ENCODE results near the gene ADCY2. TPM values are rescaled to one million over a fixed set of nuclear protein-coding genes. Genes with fewer than 3 reads are reported as not detected.

ADCY2 gene
- total and polyA plus RNA-seq, 9 of the 15 experiments (the other 6 are each of a cell fraction or from before 2014, with no cell fraction given) = 0.01 to 0.15 (median 0.03) TPM; not detected in 5

DNA sequence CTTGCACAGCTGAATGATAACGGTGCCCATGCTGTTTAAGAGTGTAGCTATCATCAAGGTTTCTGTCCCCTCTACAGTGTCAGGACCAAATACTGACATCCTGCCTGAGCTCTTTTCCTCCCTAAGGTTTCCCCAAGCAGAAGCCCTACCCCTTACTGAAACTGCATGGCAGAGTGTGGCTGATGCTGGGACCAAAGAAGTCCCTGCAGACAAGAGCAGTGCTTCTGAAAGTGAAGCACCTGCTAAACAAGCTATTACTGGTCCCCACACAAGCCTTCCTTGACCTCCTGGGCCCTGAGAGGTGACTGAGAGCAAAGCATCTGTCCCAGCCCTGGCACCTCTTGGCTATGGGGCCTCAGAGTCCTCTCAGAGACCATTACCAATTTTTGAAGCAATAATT, 398.9 kb downstream of the ADCY2 start (continued):
- TF ChIP-seq, protein P1, sequence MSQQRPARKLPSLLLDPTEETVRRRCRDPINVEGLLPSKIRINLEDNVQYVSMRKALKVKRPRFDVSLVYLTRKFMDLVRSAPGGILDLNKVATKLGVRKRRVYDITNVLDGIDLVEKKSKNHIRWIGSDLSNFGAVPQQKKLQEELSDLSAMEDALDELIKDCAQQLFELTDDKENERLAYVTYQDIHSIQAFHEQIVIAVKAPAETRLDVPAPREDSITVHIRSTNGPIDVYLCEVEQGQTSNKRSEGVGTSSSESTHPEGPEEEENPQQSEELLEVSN (IDR thresholded peaks at IDR 0.05; ENCODE audit: borderline replicate concordance in 1 of 2, extremely low read depth in 1 of 2, insufficient read depth in 1 of 2, insufficient read length in 1 of 2, low read depth in 1 of 2, low read length in 1 of 2, poor library complexity in 1 of 2, severe bottlenecking in 1 of 2) = no peak
- TF ChIP-seq SIN3A (IDR thresholded peaks at IDR 0.05; ENCODE audit: borderline replicate concordance in 2 of 2, control insufficient read depth in 1 of 2, low read depth in 2 of 2, low read length in 2 of 2) = no peak

DNA sequence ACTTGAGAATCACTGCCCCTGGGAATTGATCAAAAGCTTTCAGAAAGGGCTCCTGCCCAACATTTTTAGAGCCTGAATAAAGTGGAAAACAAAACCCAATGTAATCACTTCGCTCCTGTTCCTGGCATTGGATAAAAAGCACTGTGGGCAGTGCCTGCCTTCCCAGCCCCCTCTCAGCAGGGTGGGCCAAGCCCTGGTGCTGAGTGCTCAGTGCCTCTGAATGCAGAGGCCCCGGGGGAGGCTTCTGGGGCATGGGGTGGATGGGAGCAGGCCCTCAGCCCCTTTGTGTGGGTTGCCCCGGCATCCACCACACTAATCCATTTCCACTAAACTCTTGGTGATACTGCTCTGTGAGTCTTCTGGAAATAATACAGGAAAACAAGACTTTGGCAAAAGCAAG, 399.4 kb downstream of the ADCY2 start:
- CTCF ChIA-PET (ENCODE audit: low intra/inter-chr PET ratio) = no interaction called here
- TF ChIP-seq PRPF4 (IDR thresholded peaks at IDR 0.05; ENCODE audit: insufficient read depth, low read depth, low read length, poor library complexity, severe bottlenecking) = no peak
- no peak for TF ChIP-seq MCM7 (IDR thresholded peaks at IDR 0.05)
- TF ChIP-seq MYNN (IDR thresholded peaks at IDR 0.05) = no peak
- TF ChIP-seq MYNN (CRISPR knock-in tag; IDR thresholded peaks at IDR 0.05) = no peak
- TF ChIP-seq, protein P2, sequence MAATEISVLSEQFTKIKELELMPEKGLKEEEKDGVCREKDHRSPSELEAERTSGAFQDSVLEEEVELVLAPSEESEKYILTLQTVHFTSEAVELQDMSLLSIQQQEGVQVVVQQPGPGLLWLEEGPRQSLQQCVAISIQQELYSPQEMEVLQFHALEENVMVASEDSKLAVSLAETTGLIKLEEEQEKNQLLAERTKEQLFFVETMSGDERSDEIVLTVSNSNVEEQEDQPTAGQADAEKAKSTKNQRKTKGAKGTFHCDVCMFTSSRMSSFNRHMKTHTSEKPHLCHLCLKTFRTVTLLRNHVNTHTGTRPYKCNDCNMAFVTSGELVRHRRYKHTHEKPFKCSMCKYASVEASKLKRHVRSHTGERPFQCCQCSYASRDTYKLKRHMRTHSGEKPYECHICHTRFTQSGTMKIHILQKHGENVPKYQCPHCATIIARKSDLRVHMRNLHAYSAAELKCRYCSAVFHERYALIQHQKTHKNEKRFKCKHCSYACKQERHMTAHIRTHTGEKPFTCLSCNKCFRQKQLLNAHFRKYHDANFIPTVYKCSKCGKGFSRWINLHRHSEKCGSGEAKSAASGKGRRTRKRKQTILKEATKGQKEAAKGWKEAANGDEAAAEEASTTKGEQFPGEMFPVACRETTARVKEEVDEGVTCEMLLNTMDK (IDR thresholded peaks at IDR 0.05; ENCODE audit: borderline replicate concordance, insufficient read depth, low read depth, low read length, poor library complexity, severe bottlenecking) = no peak
- TF ChIP-seq DIDO1 (tag; IDR thresholded peaks at IDR 0.05; ENCODE audit: low read depth) = no peak
- no peak for TF ChIP-seq U2AF2 (optimal IDR thresholded peaks at IDR 0.05; ENCODE audit: low read depth, low read length)
- TF ChIP-seq ZNF764 (CRISPR knock-in tag; IDR thresholded peaks at IDR 0.05; ENCODE audit: low read depth) = no peak
- TF ChIP-seq HOXB6 (CRISPR knock-in tag; IDR thresholded peaks at IDR 0.05; ENCODE audit: borderline replicate concordance) = no peak
- no peak for TF ChIP-seq HNRNPH1 (optimal IDR thresholded peaks at IDR 0.05; ENCODE audit: low read depth, low read length)
- TF ChIP-seq, protein P3, sequence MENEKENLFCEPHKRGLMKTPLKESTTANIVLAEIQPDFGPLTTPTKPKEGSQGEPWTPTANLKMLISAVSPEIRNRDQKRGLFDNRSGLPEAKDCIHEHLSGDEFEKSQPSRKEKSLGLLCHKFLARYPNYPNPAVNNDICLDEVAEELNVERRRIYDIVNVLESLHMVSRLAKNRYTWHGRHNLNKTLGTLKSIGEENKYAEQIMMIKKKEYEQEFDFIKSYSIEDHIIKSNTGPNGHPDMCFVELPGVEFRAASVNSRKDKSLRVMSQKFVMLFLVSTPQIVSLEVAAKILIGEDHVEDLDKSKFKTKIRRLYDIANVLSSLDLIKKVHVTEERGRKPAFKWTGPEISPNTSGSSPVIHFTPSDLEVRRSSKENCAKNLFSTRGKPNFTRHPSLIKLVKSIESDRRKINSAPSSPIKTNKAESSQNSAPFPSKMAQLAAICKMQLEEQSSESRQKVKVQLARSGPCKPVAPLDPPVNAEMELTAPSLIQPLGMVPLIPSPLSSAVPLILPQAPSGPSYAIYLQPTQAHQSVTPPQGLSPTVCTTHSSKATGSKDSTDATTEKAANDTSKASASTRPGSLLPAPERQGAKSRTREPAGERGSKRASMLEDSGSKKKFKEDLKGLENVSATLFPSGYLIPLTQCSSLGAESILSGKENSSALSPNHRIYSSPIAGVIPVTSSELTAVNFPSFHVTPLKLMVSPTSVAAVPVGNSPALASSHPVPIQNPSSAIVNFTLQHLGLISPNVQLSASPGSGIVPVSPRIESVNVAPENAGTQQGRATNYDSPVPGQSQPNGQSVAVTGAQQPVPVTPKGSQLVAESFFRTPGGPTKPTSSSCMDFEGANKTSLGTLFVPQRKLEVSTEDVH (IDR thresholded peaks at IDR 0.05; ENCODE audit: low read depth, partially characterized antibody) = no peak

More for the DNA sequence above, 399.4 kb downstream of the ADCY2 start:
- WGBS (ENCODE audit: insufficient coverage, low coverage, missing lambda C conversion rate) = 0% methylated on average over 3 of the region's 3 CpGs
- intact Hi-C loops (cut with micrococcal nuclease) (no loop called here), in situ Hi-C loops (cut with MboI) (no loop called here)
- BruUV-seq (replicated peaks) = no TSS peak
- no peak overlapping the region for H3K4me2 ChIP-seq (ENCODE audit: insufficient read depth, low read length)
- H3K27me3 ChIP-seq (ENCODE audit: control insufficient read depth in 2 of 2, insufficient read depth in 2 of 2, low read length in 2 of 2) = peaks cover 8 to 37% of the 10 kb centered on the region in 2 experiments; a peak in 4 of 5 replicates
- no peak overlapping the region for H2AFZ ChIP-seq (ENCODE audit: low read depth, low read length)
- H3K9ac ChIP-seq (ENCODE audit: insufficient read depth in 1 of 2, low read depth in 2 of 2, low read length in 2 of 2) = no peak overlapping the region
- H3K4me1 ChIP-seq (replicated peaks in 1 of 2; ENCODE audit: control insufficient read depth in 2 of 2, insufficient read depth in 2 of 2, low read length in 2 of 2) = no peaks in the 10 kb centered on the region
- H3K9me3 ChIP-seq (replicated peaks; ENCODE audit: control insufficient read depth, insufficient read depth, low read depth, low read length) = no peaks in the 10 kb centered on the region
- H3K4me3 ChIP-seq = no peak overlapping the region
- no peaks in the 10 kb centered on the region for H4K20me1 ChIP-seq (replicated peaks; ENCODE audit: control insufficient read depth, insufficient read depth, low read length)
- H3K79me2 ChIP-seq (ENCODE audit: control insufficient read depth, insufficient read depth, low read length) = no peaks in the 10 kb centered on the region
- no peaks in the 10 kb centered on the region for H3K9me1 ChIP-seq (ENCODE audit: control insufficient read depth, insufficient read depth, low read length)
- POLR2A ChIA-PET = interaction anchor here (0.6 kb wide), 1 partner anchor 18 kb away, joined by 3 read pairs; no protein-coding TSS in a partner anchor
- FAIRE-seq = no peak
- H3K27ac ChIP-seq (ENCODE audit: extremely low read depth, low read depth, low read length) = no peak overlapping the region
- no peak for DNase-seq (ENCODE audit: extremely low read depth in 1 of 4, low spot score in 3 of 4)
- H3K36me3 ChIP-seq (ENCODE audit: control insufficient read depth, insufficient read depth, low read length) = no peaks in the 10 kb centered on the region
- ATAC-seq = no peak

Measured in K562 (cell line).